ENCODE measurements around the gene SLC6A4. TPM values are rescaled to one million over a fixed set of nuclear protein-coding genes. Genes with fewer than 3 reads are reported as not detected.

Gene SLC6A4
- total RNA-seq (2021; fragmentation: NEBNext Ultra II Directional; extraction: Animal tissue kit (Norgen Biotek cat#: 25700)), result 0.09 TPM in 1 of 2 replicates, not detected in the other
- polyA plus RNA-seq (2011; rRNA removed), result 0.08 and 0.33 TPM in 2 replicates
- 0.05 TPM for polyA plus RNA-seq (2011; cell fraction: cytosol; rRNA removed)
- polyA plus RNA-seq (2011; cell fraction: nucleus; rRNA removed), result 0.20 TPM
- 0.09 to 0.40 TPM (median 0.11 TPM) in 4 replicates for polyA plus RNA-seq (2012, experiment 1 of 2)
- polyA plus RNA-seq (2012, experiment 2 of 2), result 0.07 TPM
- polyA plus RNA-seq (2013, experiment 1 of 2), result 0.16 TPM
- 0.06 TPM for polyA plus RNA-seq (2013, experiment 2 of 2)
- polyA minus RNA-seq (2011; rRNA and poly(A)+ RNA removed), result 0.12 and 0.35 TPM in 2 replicates
- 0.37 TPM for polyA minus RNA-seq (2011; cell fraction: cytosol; rRNA and poly(A)+ RNA removed)
- polyA minus RNA-seq (2011; cell fraction: nucleus; rRNA and poly(A)+ RNA removed), result not detected
- long read RNA-seq, experiment 1, result 0 reads
- long read RNA-seq, experiment 2, result 0 reads

GRCh38 chr17:30235386-30236296 lies at the start of gene SLC6A4:
Gene SLC6A4 (minus strand): TSS chr17:30235697. CDS start chr17:30221958, 13,739 bp downstream.
- H3K14ac ChIP-seq (ENCODE audit: insufficient read length), result no peak within 1 kb of the TSS
- FAIRE-seq, result peak; percentile 39
- DNase-seq (ENCODE audit: low read depth in 1 of 2, low spot score in 2 of 2), result peak in 1 of 2 experiments; percentile 64
- H3K23me2 ChIP-seq (ENCODE audit: low read depth, low read length), result peaks cover 17% of the 10 kb centered on the region; the same call in 1 of the 2 replicates
- no peak within 1 kb of the TSS for H3K27ac ChIP-seq (ENCODE audit: low read depth, low read length)
- peaks cover 5 to 8% of the 10 kb centered on the region in 2 experiments; a peak in 2 of 4 replicates for H3K9me3 ChIP-seq (ENCODE audit: insufficient read depth in 2 of 2, low read depth in 1 of 2, low read length in 1 of 2)
- H3K36me3 ChIP-seq (ENCODE audit: control insufficient read depth in 2 of 4, insufficient read depth in 4 of 4, low read length in 3 of 4), result peaks cover 0 to 7% (median 0%) of the 10 kb centered on the region in 4 experiments; a peak in 1 of 8 replicates
- no peak within 1 kb of the TSS for H2AK5ac ChIP-seq (ENCODE audit: low read depth, low read length)
- no peaks in the 10 kb centered on the region for H4K20me1 ChIP-seq (replicated peaks in 1 of 2; ENCODE audit: control insufficient read depth in 1 of 2, insufficient read depth in 2 of 2, low read length in 2 of 2)
- H3K79me2 ChIP-seq (ENCODE audit: control insufficient read depth in 1 of 2, insufficient read depth in 2 of 2, low read length in 2 of 2), result no peaks in the 10 kb centered on the region
- H3K4me3 ChIP-seq (ENCODE audit: extremely low read depth in 1 of 4, insufficient read depth in 2 of 4, low read depth in 3 of 4, low read length in 4 of 4), result peak within 1 kb of the TSS; percentile 34 to 63 (median 48); a peak in 7 of 8 replicates
- H2BK12ac ChIP-seq (ENCODE audit: low read depth, low read length), result no peak within 1 kb of the TSS
- no peaks in the 10 kb centered on the region for H3K79me1 ChIP-seq (ENCODE audit: low read depth, low read length)
- 10% methylated on average over 46 of the region's 82 CpGs; no CpG with 5 or more reads in 1 of the 2 experiments for WGBS, 2 experiments (ENCODE audit: extremely low coverage in 1 of 2, insufficient coverage in 1 of 2, insufficient read length in 1 of 2, insufficient replicate concordance in 2 of 2, low coverage in 1 of 2, low lambda C conversion rate in 2 of 2, missing lambda C conversion rate in 1 of 2)
- no peak within 1 kb of the TSS for H3K56ac ChIP-seq (replicated peaks; ENCODE audit: insufficient read length, low read depth, low read length)
- H3K18ac ChIP-seq (ENCODE audit: extremely low read depth, low read length), result peak within 1 kb of the TSS; percentile 19; the same call in 1 of the 2 replicates
- ChIA-PET POLR2A (ENCODE audit: partially characterized antibody) (interaction anchor here (0.9 to 2.3 kb wide), 7 partner anchors 10 to 119 kb away, joined by 3 to 9 read pairs (median 4); partner anchors contain the start of gene BLMH), CTCF (ENCODE audit: partially characterized antibody) (interaction anchor here (1.2 to 5.0 kb wide), 11 partner anchors 11 to 131 kb away, joined by 4 to 36 read pairs (median 7); no protein-coding TSS in a partner anchor)
- H3K27me3 ChIP-seq (replicated peaks in 1 of 4; ENCODE audit: control insufficient read depth in 3 of 4, extremely low read depth in 1 of 4, insufficient read depth in 3 of 4, low read length in 3 of 4), result peaks cover 32 to 63% (median 58%) of the 10 kb centered on the region in 4 experiments
- no peak within 1 kb of the TSS for H3K4ac ChIP-seq (replicated peaks; ENCODE audit: insufficient read length, low read depth, low read length)
- no peak within 1 kb of the TSS for H2BK120ac ChIP-seq (replicated peaks; ENCODE audit: low read depth, low read length)
- peaks cover 0 to 18% (median 15%) of the 10 kb centered on the region in 4 experiments; a peak in 5 of 7 replicates for H3K4me1 ChIP-seq (replicated peaks in 1 of 4; ENCODE audit: control insufficient read depth in 3 of 4, insufficient read depth in 4 of 4, low read length in 3 of 4)
- no peak within 1 kb of the TSS for H2BK15ac ChIP-seq (ENCODE audit: low read length)
- no peak within 1 kb of the TSS for H4K5ac ChIP-seq (ENCODE audit: insufficient read length, low read depth, low read length)
- H4K91ac ChIP-seq (replicated peaks; ENCODE audit: insufficient read length, low read length), result no peak within 1 kb of the TSS
- no peak within 1 kb of the TSS for H2BK5ac ChIP-seq (ENCODE audit: low read depth, low read length)
- no peak within 1 kb of the TSS for H3K9ac ChIP-seq (replicated peaks in 1 of 4; ENCODE audit: extremely low read depth in 1 of 4, low read depth in 3 of 4, low read length in 3 of 4)
- H2BK20ac ChIP-seq (ENCODE audit: low read length), result 0 out of 2 replicates have a peak within 1 kb of the TSS, but pooled peaks have one; percentile 32
- peak within 1 kb of the TSS; percentile 67 to 88 for H3K4me2 ChIP-seq (ENCODE audit: insufficient read depth in 1 of 2, low read depth in 2 of 2, low read length in 2 of 2)
- peak within 1 kb of the TSS; percentile 91; the same call in 1 of the 2 replicates for H4K8ac ChIP-seq (ENCODE audit: extremely low read depth, insufficient read depth, low read length)
- H3K23ac ChIP-seq (ENCODE audit: insufficient read length), result no peak within 1 kb of the TSS
- peak within 1 kb of the TSS; percentile 82; the same call in 1 of the 2 replicates for H2AFZ ChIP-seq (ENCODE audit: low read length)
- TF ChIP-seq USF2 (IDR thresholded peaks at IDR 0.05; ENCODE audit: low read length) (no peak), MAX (IDR thresholded peaks at IDR 0.05) (peak; percentile 94), RBBP5 (IDR thresholded peaks at IDR 0.05; ENCODE audit: borderline replicate concordance, low read depth, low read length) (peak; percentile 11; the same call in 1 of the 2 replicates), HDAC2 (IDR thresholded peaks at IDR 0.05; ENCODE audit: borderline replicate concordance in 1 of 2, low read depth in 2 of 2, low read length in 2 of 2) (0 out of 4 replicates have a peak, but pooled peaks of 1 of the 2 experiments have one; percentile 14), EZH2 (IDR thresholded peaks at IDR 0.05; ENCODE audit: low read depth, low read length, severe bottlenecking) (peak; percentile 80)

Data from H1 (cell line).